SK-N-MC (cell line): ENCODE data around the gene GALNT14.

ENCODE experiments used
- DNase-seq: peaks from one replicate; pipeline ENCODE4 v3.0.0-alpha.2; 2011; ENCODE audit warnings: low read depth, low spot score
- H3K27ac ChIP-seq: fragments of 200-600 bp; sonication (generic); 2 replicates; pipeline ENCODE4 v1.5.1; 2016; ENCODE audit warnings: mixed run types
- H3K36me3 ChIP-seq: fragments of 200-600 bp; sonication (generic); 2 replicates; pipeline ENCODE4 v1.6.1; 2017; ENCODE audit warnings: antibody characterized with exemption, low read length, mixed read lengths; ENCODE audit not compliant: insufficient read depth
- H3K4me3 ChIP-seq: fragments of 200-600 bp; sonication (generic); 2 replicates; pipeline ENCODE4 v1.5.1; 2016
- H3K9ac ChIP-seq: fragments of 200-600 bp; sonication (generic); 2 replicates; pipeline ENCODE4 v1.8.0; 2017; ENCODE audit warnings: mixed run types, mixed read lengths; ENCODE audit not compliant: insufficient read length
- H3K9me3 ChIP-seq: fragments of 200-600 bp; sonication (generic); 2 replicates; pipeline ENCODE4 v1.6.1; 2017; ENCODE audit warnings: low read depth, mild to moderate bottlenecking, antibody characterized with exemption, low read length, moderate library complexity, mixed read lengths
- EZH2 ChIP-seq: fragments of 200-600 bp; sonication (generic); IDR thresholded peaks from one replicate; pipeline ENCODE4 v1.6.1; 2017; ENCODE audit warnings: antibody characterized with exemption
- FOXP2 ChIP-seq: optimal IDR thresholded peaks from 2 replicates; pipeline ENCODE3; 2011; ENCODE audit warnings: mild to moderate bottlenecking, moderate library complexity; ENCODE audit not compliant: insufficient read depth; ENCODE audit errors: extremely low read length, control extremely low read depth
- POLR2AphosphoS5 ChIP-seq: IDR thresholded peaks from 2 replicates; pipeline ENCODE4 v1.6.1; 2012; ENCODE audit warnings: mild to moderate bottlenecking, low read depth, low read length, borderline replicate concordance

Gene GALNT14

DNA sequence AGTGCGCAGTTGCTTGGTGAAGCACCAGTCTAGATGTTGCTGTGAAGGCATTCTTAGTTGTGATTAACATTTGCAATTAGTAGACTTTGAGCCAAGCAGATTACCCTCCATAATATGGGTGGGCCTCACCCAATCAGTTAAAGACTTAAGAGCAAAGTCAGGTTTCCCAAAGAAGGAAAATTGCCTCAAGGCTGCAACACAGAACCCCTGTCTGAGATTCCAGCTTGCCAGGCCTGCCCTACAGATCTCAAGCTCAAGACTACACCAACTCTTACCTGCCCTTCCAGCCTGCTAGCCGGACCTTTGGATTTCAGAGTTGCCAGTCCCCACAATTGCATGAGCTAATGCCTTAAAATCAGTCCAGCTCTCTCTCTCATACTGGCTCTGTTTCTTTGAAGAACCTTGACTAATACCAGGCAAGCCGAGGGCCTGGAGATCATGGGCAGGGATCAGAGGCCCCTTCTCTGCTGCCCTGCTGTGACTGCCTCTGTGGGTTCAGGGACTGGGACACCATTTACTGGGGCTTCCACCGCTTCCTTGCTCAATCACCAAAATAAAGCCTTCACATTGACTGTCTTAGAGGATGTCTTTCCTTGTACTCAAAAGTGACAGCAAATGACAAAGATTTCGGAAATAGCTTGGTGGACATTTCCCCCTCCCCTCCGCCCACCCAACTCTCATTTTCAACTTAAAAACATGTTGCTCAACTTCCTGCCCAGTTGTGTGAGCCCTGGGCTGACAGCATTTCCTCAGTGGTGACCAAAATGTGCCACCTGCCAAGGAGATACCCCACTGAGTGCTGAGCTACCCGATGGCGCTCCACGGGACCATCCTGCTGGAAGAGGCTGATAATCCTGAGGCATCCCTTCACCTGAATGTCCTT, 86.7 kb downstream of the GALNT14 start:
- no peak overlapping the region for H3K9ac ChIP-seq
- TF ChIP-seq POLR2AphosphoS5, result no peak
- no peak for TF ChIP-seq FOXP2
- TF ChIP-seq EZH2, result no peak
- no peak overlapping the region for H3K27ac ChIP-seq
- H3K4me3 ChIP-seq, result no peak overlapping the region
- no peaks in the 10 kb centered on the region for H3K9me3 ChIP-seq
- no peak for DNase-seq
- no peaks in the 10 kb centered on the region for H3K36me3 ChIP-seq

- DNase-seq, result no peak
- H3K9ac ChIP-seq, result no peak overlapping the region
- TF ChIP-seq EZH2, result no peak
- TF ChIP-seq POLR2AphosphoS5, result no peak
- no peak for TF ChIP-seq FOXP2
- no peaks in the 10 kb centered on the region for H3K9me3 ChIP-seq
- no peaks in the 10 kb centered on the region for H3K36me3 ChIP-seq
- H3K4me3 ChIP-seq, result no peak overlapping the region
- H3K27ac ChIP-seq, result no peak overlapping the region
These were observed 88.2 kb downstream of the GALNT14 start for GRCh38 chr2:31049916-31050588.

- DNase-seq, result no peak
- Histone ChIP-seq H3K36me3 (no peaks in the 10 kb centered on the region), H3K9me3 (no peaks in the 10 kb centered on the region), H3K27ac (no peak overlapping the region), H3K4me3 (no peak overlapping the region), H3K9ac (no peak overlapping the region)
- TF ChIP-seq EZH2 (no peak), POLR2AphosphoS5 (no peak), FOXP2 (no peak)
These were observed 89.0 kb downstream of the GALNT14 start for GRCh38 chr2:31049264-31049663.

- H3K9ac ChIP-seq, result no peak overlapping the region
- no peak overlapping the region for H3K27ac ChIP-seq
- no peaks in the 10 kb centered on the region for H3K36me3 ChIP-seq
- TF ChIP-seq EZH2 (no peak), FOXP2 (no peak), POLR2AphosphoS5 (no peak)
- DNase-seq, result no peak
- H3K4me3 ChIP-seq, result no peak overlapping the region
- no peaks in the 10 kb centered on the region for H3K9me3 ChIP-seq
These were observed 90.6 kb downstream of the GALNT14 start for GRCh38 chr2:31047599-31047998.

DNA sequence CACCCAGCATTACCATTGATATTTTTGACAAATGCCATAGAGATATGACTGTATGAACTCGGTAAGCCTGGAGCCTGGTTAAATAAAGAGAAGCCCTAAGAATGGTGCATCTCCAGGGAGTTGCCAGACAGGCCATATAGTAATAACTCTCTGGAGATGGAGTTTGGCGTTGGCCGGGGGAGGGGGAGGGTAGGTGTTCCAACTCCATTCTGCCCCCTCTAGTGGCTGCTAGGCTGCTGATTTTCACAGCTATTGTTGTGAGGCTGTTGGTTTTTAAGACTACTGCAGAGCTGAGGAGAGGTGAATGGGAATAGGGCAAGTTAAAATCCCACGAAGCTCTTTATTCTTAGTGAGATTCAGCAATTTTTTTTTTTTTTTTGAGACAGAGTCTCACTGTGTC, 99.9 kb downstream of the GALNT14 start:
- no peak overlapping the region for H3K4me3 ChIP-seq
- no peak for DNase-seq
- no peaks in the 10 kb centered on the region; the same call in 1 of the 2 replicates for H3K9me3 ChIP-seq
- H3K9ac ChIP-seq, result no peak overlapping the region
- no peaks in the 10 kb centered on the region for H3K36me3 ChIP-seq
- no peak for TF ChIP-seq FOXP2
- TF ChIP-seq EZH2, result no peak
- no peak for TF ChIP-seq POLR2AphosphoS5
- H3K27ac ChIP-seq, result no peak overlapping the region

DNA sequence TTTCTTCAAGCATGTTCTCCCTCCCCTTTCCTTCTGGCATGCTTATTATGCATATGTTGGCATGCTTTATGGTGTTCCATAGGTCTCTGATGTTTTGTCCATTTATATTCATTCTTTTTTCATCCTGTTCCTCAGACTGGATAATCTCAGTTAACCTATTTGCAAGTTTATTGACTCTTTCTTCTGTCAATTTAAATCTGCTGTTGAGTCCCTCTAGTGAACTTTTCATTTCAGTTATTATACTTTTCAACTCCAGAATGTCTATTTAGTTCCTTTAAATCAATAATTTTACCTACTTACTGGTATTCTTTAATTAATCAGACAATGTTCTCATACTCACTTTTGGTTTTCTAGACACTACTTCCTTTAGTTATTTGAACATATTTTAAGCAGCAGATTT, 101.2 kb downstream of the GALNT14 start:
- TF ChIP-seq EZH2, result no peak
- no peak for TF ChIP-seq POLR2AphosphoS5
- no peak for TF ChIP-seq FOXP2
- H3K27ac ChIP-seq, result no peak overlapping the region
- no peaks in the 10 kb centered on the region; the same call in 1 of the 2 replicates for H3K9me3 ChIP-seq
- H3K4me3 ChIP-seq, result no peak overlapping the region
- no peaks in the 10 kb centered on the region for H3K36me3 ChIP-seq
- no peak overlapping the region for H3K9ac ChIP-seq
- no peak for DNase-seq

DNA sequence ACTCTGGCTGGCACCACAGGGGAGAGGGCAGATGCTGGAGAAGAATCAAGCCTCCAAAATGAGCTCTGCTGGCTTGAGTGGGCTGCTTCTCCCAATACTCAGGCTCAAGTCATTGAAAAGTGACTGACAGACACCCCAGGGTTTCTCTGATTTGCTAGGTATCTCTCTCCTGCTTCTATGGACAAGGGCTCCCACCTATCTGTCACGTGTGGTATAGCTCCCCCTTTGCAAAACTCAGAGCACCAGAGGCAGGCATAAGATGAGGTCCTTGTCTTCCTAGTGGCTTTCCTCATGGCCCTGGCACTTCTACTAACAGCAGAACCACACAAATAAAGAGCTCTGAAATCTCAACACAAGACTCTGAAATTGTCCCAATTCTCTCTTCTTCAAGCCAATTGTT, 105.2 kb downstream of the GALNT14 start:
- no peak for DNase-seq
- Histone ChIP-seq H3K27ac (no peak overlapping the region), H3K9ac (no peak overlapping the region), H3K36me3 (no peaks in the 10 kb centered on the region), H3K4me3 (no peak overlapping the region), H3K9me3 (no peaks in the 10 kb centered on the region; the same call in 1 of the 2 replicates)
- TF ChIP-seq FOXP2, result no peak
- no peak for TF ChIP-seq EZH2
- TF ChIP-seq POLR2AphosphoS5, result no peak

DNA sequence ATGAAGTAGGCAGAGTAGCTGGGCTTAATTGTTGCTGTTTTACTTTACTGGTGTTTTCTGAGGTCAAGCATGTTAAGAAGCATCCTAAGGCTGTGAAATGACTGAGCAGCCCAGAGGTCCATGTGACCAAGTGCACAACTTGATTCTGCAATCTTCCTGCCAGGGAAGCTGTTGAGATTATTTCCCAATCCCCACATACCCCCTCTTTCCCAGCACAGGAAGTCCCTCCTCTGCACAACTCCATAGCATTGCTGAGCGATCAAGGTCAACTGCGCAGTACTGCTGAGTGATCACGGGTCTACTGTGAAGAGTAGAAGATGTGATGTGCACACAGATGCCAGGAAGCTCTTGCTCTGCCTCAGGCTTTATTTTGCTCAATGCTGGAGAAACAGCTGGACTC, 105.8 kb downstream of the GALNT14 start:
- H3K27ac ChIP-seq, result no peak overlapping the region
- H3K9me3 ChIP-seq, result no peaks in the 10 kb centered on the region; the same call in 1 of the 2 replicates
- no peak overlapping the region for H3K4me3 ChIP-seq
- TF ChIP-seq EZH2 (no peak), POLR2AphosphoS5 (no peak), FOXP2 (no peak)
- H3K36me3 ChIP-seq, result no peaks in the 10 kb centered on the region
- no peak for DNase-seq
- no peak overlapping the region for H3K9ac ChIP-seq
